Measurements from ENCODE around the gene CHST8.
"Not testable (repeated sequence)": the region's sequence is repeated elsewhere in the genome, so short reads cannot be mapped to it uniquely, and the experiment has no call there.

CHST8 gene

DNA sequence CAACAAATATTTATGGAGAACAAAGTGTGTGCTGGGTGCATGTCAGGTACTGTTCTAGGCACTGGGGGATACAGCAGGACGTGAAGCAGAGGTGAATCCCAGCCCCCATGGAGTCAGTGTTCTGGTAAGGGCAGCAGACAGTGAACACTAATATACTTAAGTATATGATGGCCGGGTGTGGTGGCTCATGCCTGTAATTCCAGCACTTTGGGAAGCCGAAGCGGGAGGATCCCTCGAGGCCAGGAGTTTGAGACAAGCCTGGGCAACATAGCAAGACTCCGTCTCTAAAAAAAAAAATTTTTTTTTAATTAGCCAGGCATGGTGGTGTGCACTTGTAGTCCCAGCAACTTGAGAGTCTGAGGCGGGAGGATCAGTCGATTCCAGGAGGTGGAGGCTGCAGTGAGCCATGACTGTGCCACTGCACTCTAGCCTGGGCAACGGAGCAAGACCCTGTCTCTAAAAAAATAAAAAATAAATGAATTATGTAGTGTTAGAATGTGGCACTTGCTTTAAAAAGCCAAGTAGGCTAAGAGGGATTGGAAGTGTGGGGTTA, 22.6 kb downstream of the CHST8 start:
- DNase-seq (no peak), ATAC-seq (no peak)

DNA sequence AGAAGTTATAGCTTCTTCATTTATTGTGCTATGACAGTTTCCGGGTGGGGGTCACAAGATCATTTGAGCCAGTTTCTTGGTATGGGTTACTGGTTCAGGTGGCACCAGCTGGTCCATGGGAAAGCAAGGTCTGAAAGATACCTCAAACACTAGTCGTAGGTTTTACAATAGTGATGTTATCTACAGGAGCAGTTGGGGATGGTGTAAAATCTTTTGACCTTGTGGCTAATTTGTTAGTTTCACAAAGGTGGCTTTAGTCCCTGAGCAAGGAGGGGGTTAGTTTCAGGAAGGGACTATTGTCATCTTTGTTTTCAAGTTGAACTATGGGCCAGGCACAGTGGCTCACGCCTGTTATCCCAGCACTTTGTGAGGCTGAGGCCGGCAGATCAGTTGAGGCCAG, 24.6 kb downstream of the CHST8 start:
- ATAC-seq (no peak), DNase-seq (no peak)

DNA sequence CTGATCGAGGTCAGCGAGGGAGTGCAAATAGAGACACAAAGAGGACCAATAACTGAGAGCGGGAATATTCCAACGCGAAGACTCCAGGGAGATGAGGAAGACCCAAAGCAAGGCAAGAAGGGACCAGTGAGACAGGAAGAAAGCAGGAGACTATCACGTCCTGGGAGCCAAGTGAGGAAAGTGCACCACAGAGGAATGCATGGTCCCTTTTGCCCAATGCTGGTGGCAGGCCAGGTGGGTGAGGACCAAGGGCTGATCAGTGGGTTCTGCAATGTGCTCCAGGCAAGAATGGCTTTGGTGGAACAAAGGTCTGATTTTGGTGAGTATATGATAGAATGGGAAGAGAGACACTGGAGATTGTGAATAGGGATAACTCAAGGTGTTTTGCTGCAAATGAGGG, 25.4 kb downstream of the CHST8 start:
- ATAC-seq (no peak), DNase-seq (no peak)

DNA sequence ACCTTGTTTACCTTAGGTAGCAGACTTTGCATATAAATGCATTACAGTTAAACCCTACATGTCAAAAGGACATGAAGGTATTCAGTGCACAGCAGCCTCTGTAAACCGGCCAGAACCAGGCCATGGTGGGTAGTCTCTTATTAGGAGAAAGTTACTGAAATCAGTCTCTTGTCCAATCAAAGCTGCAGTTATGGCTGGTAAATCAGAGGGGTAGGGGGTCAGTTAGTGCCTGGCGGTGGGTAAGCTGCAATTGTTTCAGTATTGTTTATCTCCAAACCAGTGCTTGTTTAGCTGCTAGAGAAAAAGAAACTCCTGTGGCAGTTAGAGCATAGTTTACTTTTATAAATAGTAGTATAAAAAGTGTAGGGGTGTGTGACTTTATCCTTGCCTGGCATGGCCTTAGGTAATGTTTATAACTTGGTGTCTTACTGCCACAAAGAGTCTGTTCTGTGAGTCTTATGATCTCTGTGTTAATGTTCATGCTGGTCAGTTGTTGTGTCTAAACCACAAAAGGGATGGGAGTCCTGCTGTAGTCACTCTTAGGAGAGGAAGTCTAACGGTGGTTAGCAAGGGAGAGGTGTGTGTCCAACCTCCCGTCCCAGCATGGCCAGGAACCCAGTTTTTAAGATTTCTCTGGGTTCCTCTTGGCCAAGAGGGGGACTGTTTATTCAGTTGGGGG, 28.0 kb downstream of the CHST8 start:
- ATAC-seq, result no peak
- no peak for DNase-seq

DNA sequence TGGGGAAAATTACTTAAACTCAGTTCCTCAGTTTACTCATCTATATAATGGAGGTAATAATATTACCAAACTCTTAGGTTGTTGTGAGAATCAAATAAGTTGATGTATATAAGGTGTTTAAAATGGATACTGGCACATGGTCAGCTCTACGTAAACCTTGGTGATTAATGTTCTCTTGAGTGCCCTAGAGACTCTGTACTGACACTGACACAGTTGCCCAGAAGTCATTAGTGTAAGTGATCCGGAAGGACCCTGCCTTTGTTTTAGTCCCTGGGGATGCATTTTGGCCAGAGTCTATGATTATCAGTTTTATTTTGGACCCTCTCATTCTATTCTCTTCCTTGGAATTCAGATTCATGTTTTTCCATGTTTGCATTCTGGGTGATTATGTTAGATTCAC, 31.9 kb downstream of the CHST8 start:
- DNase-seq (no peak), ATAC-seq (no peak)

DNA sequence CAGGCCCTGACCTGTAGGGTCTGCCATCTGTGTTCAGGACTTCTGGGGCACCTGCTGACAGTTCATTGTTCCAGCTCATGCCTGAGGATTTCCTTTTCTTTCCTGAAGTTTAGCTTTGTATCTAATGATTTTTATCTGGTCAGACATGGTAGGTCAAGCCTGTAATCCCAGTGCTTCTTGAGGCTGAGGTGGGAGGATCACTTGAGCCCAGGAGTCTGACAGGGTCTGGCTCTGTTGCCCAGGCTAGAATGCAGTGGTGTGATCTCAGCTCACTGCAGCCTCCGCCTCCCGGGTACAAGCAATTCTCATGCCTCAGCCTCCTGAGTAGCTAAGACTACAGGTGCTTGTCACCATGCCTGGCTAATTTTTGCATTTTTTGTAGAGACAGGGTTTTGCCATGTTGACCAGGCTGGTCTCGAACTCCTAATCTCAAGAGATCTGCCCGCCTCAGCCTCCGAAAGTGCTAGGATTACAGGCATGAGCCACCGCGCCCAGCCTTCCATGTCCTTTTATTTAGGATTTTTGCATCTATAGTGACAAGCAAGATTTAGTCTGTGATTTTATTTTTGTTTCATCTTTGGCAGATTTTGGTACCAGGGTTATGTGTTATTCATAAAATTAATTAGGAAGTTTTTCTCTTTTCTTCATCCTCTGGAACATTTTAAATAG, 33.2 kb downstream of the CHST8 start:
- DNase-seq, result no peak
- no peak for ATAC-seq

DNA sequence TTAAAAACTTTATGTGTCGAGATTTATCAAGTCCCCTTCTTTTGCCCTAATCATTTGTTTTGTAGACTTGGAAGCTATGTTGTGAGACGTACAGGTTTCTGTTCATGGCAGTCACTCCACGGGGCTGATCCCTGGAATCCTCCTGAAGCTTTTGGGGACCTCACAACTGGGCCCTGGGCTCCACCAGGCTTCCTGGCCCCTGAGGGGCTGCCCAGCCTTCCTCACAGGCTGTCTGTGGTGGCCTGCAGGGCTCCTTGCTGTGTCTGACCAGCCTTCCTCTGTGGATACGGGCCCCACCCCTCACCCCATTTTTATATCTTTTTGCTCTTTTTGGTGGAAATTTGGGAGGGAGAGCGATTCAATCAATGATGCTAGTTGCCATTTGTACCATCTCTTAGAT, 38.1 kb downstream of the CHST8 start:
- ATAC-seq, result no peak
- DNase-seq, result no peak

DNA sequence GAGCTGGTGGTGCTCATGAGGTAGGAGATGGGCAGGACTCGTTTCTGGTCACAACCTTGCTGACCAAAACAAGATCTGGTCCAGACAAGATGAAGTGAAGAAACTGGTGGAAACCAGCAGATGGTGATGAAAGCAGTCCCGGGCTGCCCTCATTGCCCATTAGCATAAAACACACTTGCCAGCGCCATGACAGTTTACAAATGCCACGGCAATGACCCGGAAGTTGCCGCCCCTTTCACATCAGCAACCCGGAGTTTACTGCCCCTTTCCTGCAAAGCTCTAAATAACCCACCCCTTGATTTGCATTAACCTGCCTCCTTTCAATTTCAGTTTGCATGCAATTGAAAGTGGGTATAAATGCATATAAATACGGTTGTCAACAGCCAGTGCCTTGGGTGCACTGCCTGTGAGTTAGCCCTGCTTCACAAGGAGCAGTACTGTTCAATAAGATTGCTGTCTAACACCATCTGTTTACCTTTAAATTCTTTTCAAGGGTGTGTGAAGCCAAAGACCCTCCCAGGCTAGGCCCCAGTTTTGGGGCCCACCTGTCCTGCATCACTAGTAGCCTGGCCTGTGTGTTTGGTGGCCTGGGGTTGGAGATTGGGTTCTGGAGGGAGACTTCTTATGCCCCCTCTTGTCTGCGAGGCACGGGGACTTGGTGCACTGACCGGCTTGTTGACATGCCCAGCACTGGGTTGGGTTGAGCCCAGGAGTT, 38.8 kb downstream of the CHST8 start:
- no peak for DNase-seq
- ATAC-seq, result no peak

DNA sequence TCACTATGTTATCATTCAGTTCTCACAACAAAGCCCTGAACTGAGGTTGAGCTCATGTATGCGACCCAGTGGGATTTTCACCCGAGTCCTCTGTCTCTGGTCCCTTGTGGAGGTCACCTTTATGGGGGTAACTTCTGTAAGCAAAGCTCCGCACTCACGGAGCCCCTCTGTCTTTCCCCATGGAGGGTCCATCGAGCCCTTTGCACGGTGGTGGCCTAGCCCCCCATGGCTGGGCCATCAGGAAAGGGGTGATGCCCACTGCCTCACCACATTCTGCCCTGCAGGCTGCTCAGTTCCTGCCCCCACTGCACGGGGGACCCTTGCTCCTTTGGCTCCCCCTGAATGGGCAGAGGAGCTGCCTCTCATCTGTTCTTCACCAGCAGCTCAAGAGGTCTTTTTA, 39.6 kb downstream of the CHST8 start:
- DNase-seq, result no peak
- ATAC-seq, result no peak

DNA sequence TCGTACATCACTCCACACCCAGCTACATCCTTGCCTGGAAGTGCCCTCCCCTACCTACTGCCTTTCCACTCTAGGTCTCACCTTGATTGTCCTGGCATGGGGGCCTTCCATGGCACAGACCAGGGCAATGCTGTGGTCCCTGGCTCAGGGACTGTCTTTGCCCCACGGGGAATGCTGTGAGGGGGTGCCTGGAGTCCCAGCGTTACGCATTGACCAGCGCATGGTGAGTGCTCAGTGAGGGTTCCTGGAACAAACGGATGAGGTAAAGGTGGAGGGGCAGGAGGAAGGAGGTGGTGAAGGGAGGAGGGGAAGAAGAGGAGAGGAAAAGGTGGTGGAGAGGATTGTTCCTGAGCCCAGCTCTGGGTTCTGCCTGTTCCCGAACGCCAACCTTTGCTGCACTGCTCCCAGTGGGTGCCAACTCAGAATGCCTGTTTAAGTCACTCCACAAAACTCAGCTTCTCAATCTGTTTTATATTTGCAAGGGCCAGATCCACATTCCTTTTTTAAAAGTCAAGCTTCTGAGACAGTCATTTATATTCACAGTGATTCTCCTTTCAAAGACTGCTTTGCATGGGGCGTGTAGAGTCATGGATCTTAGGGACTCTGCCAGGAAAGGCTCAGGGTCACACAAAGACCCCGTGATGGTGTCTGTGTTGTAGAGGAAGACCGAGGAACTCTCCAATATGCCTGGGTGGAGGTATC, 40.8 kb downstream of the CHST8 start:
- DNase-seq (no peak), ATAC-seq (no peak)

DNA sequence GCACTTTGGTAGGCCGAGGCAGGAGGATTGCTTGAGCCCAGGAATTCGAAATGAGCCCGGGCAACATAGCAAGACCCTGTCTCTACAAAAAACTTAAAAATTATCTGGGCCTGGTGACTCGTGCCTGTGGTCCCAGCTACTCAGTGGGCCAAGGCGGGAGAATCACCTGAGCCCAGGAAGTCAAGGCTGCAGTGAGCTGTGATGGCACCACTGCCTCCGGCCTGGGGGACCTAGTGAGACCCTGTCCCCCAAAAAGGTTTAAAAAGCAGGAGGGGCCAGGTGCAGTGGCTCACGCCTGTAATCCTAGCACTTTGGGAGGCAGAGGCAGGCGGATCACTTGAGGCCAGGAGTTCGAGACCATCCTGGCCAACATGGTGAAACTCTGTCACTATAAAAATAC, 41.6 kb downstream of the CHST8 start:
- DNase-seq, ATAC-seq: not testable (repeated sequence)

DNA sequence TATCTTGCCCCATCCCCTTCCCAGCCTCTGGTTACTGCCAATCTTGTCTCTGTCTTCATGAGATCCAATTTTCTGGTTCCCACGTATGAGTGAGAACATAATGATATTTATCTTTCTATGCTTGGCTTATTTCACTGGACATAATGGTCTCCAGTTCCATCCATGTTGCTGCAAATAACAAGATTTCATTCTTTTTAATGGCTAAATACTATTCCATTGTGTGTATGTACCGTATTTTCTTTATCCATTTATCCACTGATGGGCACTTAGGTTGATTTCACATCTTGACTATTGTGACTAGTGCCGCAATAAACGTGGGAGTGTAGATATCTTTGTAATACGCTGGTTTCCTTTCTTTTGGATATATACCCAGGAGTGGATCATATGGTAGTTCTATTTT, 43.0 kb downstream of the CHST8 start:
- ATAC-seq (no peak), DNase-seq (no peak)

DNA sequence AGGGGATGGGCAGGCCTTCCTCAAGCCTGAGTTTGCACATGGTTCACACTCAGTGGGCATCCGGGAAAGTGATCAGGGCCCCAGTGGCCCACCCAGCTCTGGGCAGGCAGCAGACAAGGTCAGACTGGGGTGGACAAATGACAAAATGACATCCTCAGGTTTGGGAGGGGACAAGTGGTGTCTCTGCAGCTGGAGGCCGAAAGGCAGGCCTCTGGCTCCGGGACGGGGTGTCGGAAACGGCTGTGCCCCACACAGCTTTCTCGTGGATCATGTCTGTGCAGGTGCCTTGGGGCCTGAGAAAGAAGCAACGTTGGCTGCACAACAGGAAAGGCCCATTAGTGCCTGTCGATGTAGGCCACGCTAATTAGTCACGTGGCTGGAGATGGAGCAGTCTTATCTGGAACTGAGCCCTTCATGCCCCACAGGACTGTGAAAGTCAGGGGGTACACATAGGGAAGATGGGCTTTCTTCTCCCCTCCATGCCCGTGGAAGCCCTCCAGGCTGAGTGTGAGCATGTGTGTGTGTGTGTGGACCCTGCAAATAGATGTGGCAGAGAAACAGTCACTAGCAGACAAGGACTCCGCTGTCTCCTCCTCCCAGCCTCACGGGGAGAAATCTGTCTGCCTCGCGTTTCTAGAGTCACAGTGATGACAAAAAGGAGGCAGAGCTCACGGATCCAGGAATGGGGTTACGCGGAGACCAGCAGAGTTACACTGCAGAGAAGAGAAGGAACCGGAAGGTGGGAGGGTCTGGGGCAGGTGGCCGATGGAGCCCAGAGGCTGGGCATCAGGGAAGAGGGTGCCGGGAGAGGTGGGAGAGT, 44.2 kb downstream of the CHST8 start:
- ATAC-seq, result no peak
- no peak for DNase-seq

DNA sequence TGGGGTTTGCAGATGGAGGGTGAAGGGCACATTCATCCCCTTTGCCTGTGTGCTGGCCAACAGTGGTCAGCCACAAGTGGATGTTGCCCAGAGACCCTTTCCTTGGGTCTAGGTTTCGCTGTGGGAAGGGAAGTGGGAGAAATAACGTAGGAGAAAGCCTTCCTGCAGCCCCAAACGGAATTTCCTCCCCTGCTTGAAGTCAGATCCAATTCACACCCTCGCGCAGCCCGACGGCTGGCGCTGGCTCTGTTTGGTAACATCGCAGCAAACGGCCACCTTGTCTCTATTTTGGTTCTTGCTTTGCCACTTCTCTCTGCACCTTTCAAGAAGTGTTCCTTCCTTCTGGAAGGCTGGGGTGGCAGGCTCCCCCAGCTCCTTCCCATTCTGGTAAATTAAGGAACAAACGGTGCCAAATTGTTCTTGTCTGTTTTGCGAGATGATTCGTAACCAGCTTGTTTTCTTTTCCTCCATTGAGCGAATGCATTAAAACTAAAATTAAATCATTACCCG, 45.4 kb downstream of the CHST8 start:
- no peak for ATAC-seq
- DNase-seq, result no peak

DNA sequence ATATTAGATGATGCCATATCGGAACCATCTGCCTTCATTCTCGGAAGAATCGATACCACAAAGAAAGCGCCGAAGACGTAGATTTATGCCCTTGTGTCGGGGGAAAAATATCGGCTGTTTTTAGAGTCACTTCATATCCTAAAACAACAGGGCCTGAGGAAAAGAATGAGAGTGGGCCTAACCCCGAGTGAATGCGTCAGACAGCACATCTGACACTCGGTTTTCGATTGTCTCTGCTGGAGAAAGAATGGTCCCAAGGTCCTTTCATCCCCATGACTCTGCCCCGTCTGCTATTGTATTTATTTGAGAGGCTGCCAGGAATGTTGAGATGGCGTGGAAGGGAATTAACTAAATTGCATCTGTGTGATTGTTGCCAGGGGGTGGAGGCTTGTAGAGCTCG, 46.1 kb downstream of the CHST8 start:
- no peak for ATAC-seq
- no peak for DNase-seq

DNA sequence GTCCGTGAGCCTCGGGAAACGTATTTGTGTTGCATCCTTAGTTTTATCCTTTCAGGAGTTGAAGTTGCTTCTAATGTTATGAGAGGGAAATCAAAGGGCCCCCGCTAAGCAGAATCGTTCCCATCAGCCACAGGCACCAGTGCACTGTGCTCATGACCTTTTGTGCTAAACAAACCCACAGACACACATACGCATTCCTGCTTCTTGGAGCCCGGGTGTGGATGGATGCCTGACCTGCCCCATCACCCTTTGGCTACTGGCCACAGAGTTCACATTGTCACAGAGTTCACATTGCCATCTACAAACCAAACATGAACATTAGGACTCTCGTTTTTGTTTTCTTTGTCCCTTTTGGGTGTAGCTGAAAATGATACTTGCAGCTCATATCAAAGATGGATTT, 47.2 kb downstream of the CHST8 start:
- no peak for DNase-seq
- no peak for ATAC-seq

DNA sequence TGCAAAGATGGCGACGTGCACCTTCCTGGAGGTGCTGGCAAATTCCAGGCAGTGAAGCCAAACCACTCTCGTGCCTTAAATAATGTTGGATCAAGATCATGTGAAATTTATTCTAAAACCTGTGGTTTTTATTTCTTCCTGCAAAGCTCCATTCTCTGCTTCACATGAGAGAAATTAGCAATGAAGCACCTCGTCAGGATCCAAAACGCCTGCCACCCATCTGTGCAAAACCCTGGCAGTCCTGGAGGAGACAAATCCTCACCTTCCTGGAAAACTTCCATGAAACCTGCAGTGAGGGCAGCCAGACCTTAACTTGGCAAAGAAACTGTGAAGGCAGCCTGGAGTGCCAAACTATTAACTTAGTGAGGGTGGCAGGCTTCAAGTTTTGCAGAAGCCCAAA, 47.6 kb downstream of the CHST8 start:
- DNase-seq, result no peak
- no peak for ATAC-seq

DNA sequence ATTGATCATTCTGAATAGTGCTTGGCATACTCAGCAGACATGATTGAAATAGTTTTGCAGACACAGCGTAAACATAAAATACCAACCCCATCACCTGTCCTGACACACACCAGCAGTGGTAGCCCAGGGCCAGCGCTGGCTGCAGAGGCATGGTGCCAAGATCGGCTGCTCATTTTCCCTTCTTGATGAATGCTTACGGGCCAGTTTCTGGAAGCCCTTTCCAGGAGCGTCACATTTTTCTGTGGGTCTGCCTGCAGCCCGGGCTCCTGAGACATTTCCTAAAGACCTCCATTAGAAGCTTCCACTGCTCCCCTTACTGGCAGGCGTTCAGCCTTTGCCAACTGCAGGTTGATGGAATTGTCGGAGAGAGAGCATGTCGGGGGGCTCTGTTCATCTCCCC, 48.6 kb downstream of the CHST8 start:
- DNase-seq, result no peak
- no peak for ATAC-seq

DNA sequence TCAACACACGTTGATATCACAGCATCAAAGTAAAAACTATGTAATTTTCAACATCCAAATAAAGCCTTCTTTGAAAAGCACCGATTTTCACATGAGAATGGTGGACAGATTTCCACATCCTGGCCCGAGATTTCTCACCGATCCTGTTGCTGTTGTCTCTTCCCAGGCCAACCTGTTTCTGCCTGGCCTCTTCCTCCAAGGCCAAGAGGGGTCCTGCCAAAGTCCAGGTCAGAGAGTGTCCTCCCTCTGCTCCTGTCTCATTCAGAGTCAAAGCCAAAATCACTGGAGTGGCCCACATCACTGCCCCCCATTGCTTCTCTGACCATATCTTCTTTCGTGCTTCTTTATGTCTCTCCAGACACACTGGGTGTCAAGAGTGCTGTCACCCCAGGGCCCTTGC, 49.5 kb downstream of the CHST8 start:
- ATAC-seq (no peak), DNase-seq (no peak)

DNA sequence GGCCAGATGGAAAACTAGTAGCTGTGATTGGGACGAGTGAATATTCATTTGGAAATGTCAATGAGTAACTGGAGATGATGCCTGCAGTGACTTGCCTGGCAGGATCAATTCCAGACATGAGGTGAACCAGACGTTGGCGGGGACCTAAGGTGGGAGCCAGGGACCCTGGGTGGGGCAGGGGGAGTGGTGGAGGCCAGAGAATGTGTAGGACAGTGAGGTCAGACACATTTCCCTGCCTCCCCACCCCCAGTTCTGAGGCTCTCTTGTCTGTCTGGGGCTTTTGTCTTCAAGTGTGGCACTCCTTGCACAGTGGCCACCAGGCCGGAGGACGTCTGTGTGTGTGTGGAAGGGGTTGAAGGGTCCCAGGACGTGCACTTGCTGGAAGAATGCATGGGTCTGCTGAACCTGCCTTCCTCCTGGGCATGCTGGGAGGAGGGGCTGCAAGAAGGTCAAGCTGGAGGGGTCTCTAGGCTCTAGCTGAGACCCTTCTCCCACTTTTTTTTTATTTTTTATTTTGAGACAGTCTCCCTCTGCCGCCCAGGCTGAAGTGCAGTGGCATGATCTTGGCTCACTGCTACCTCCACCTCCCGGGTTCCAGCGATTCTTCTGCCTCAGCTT, 51.6 kb downstream of the CHST8 start:
- ATAC-seq (no peak), DNase-seq (no peak)

DNA sequence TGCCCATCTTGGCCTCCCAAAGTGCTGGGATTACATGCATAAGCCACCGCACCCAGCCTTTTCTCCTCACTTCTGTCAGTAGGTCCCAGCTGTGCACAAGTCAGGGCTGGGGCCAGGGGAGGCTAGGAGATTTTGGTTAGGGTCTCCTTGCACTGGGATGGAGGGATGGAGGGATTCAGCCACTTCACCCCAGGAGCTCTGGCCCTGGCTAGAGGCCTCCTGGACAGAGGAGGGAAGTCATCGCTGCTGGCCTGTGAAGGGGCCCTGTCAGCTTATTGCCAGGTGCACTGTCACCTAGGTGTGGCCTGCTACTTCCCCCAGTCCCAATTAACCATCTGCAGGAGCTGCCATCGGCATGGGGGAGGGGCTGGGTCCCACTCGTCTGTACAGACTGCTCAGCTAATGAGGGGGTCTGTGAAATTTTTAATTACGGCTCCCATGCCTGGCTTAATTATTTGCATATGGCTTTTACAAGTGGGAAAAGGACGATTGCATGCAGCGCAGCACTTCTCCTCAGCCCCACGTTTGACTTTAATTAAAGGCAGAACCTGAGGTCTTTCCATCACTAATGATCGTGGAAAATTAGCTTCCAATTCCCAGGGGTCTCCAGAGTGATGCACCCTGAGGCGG, 52.4 kb downstream of the CHST8 start:
- DNase-seq (no peak), ATAC-seq (no peak)

Data from stimulated activated naive CD8-positive, alpha-beta T cell treated with anti-CD3 and anti-CD28 coated beads, Interleukin-15, Interleukin-2, amounts not matched to agents 100 U/mL and 50 U/mL, for 24 hours (primary cell).